BLaER1 (cell line): ENCODE results near the gene TJP2.
A peak's percentile ranks its signal among the peaks of the same experiment; 100 is the strongest.

Source experiments
- H3K27ac ChIP-seq: shearing (Covaris generic); formaldehyde crosslinking; 2 replicates; pipeline ENCODE4 v1.8.1; 2022
- H3K27me3 ChIP-seq: shearing (Covaris generic); formaldehyde crosslinking; 2 replicates; pipeline ENCODE4 v1.8.1; 2022
- H3K36me3 ChIP-seq: shearing (Covaris generic); formaldehyde crosslinking; 2 replicates; pipeline ENCODE4 v1.8.1; 2022
- H3K4me1 ChIP-seq: shearing (Covaris generic); formaldehyde crosslinking; 2 replicates; pipeline ENCODE4 v1.8.1; 2022
- H3K4me2 ChIP-seq: shearing (Covaris generic); formaldehyde crosslinking; 2 replicates; pipeline ENCODE4 v1.8.1; 2022
- H3K4me3 ChIP-seq: shearing (Covaris generic); formaldehyde crosslinking; 2 replicates; pipeline ENCODE4 v1.8.1; 2022
- H3K9ac ChIP-seq: shearing (Covaris generic); formaldehyde crosslinking; 2 replicates; pipeline ENCODE4 v1.8.1; 2022
- H3K9me3 ChIP-seq: shearing (Covaris generic); formaldehyde crosslinking; 2 replicates; pipeline ENCODE4 v1.8.1; 2022
- H4K20me1 ChIP-seq: shearing (Covaris generic); formaldehyde crosslinking; 2 replicates; pipeline ENCODE4 v1.8.1; 2022
- Cebpa-rat ChIP-seq: shearing (Covaris generic); IDR thresholded peaks from 2 replicates; pipeline ENCODE4 v1.8.1; 2022

The TJP2 gene

GRCh38 chr9:69314547-69314946, 140.5 kb downstream of the TJP2 start:
- Histone ChIP-seq H3K9me3 (peaks cover 32% of the 10 kb centered on the region), H3K4me2 (no peak overlapping the region), H3K9ac (no peak overlapping the region), H3K27ac (no peak overlapping the region), H4K20me1 (no peaks in the 10 kb centered on the region), H3K4me1 (peaks cover 8% of the 10 kb centered on the region), H3K36me3 (no peaks in the 10 kb centered on the region), H3K4me3 (no peak overlapping the region), H3K27me3 (no peaks in the 10 kb centered on the region)
- no peak for TF ChIP-seq Cebpa-rat

DNA sequence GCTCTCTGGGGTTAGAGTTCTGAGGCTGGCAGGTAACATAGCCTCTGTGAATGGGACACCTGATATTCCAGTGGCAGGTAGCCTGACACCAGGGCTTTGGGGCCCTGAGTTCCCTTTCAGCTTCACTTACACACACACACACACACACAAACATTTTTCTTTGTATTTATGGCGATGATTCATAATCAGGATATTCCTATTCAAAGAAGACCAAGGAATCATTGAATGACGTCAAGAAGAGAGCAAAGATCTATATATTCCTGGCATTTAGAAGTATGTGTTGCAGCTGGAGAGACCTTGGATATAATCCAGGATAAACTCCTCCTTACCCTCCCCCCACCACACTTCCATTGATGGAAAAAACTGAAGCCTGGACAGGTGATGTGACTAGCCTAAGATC, 143.0 kb downstream of the TJP2 start:
- no peak overlapping the region for H3K4me2 ChIP-seq
- H3K9ac ChIP-seq: no peak overlapping the region
- no peaks in the 10 kb centered on the region for H3K36me3 ChIP-seq
- H3K9me3 ChIP-seq: peaks cover 28% of the 10 kb centered on the region
- no peaks in the 10 kb centered on the region for H4K20me1 ChIP-seq
- H3K4me1 ChIP-seq: peaks cover 8% of the 10 kb centered on the region
- no peak overlapping the region for H3K4me3 ChIP-seq
- TF ChIP-seq Cebpa-rat: no peak
- H3K27ac ChIP-seq: no peak overlapping the region
- H3K27me3 ChIP-seq: no peaks in the 10 kb centered on the region

- no peak for TF ChIP-seq Cebpa-rat
- Histone ChIP-seq H3K4me2 (peak overlapping the region; percentile 46), H3K27ac (no peak overlapping the region)
These were observed 143.8 kb downstream of the TJP2 start for GRCh38 chr9:69317894-69318293.

GRCh38 chr9:69319324-69320025, 145.4 kb downstream of the TJP2 start:
- Histone ChIP-seq H3K4me2 (no peak overlapping the region), H3K4me3 (no peak overlapping the region), H4K20me1 (no peaks in the 10 kb centered on the region), H3K4me1 (peaks cover 8% of the 10 kb centered on the region), H3K9me3 (peaks cover 6% of the 10 kb centered on the region), H3K27me3 (0 out of 2 replicates have a peak, but pooled peaks cover 2% of the 10 kb centered on the region), H3K9ac (no peak overlapping the region), H3K27ac (no peak overlapping the region), H3K36me3 (no peaks in the 10 kb centered on the region)
- TF ChIP-seq Cebpa-rat: no peak

More at GRCh38 chr9:69317894-69318293, 143.8 kb downstream of the TJP2 start:
- Histone ChIP-seq H3K4me1 (peaks cover 8% of the 10 kb centered on the region), H3K36me3 (no peaks in the 10 kb centered on the region), H3K9ac (no peak overlapping the region), H3K9me3 (peaks cover 20% of the 10 kb centered on the region), H3K27me3 (no peaks in the 10 kb centered on the region), H3K4me3 (no peak overlapping the region), H4K20me1 (no peaks in the 10 kb centered on the region)

DNA sequence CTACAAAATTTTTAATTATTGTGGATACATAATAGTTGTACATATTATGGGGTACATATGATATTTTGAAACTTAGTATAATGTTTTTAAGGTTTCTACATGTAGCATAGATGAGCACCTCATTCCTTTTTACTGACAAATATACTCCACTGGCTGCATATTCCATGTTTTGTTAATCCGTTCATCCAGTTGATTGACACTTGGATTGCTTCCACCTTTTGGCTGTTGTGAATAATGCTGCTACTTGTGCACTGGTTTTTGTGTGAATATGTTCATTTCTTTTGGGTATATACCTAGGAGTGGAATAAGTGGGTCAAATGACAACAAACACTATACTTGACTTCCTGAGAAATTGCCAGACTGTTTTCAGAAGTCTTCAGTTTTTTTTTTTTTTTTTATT, 148.2 kb downstream of the TJP2 start:
- no peaks in the 10 kb centered on the region for H3K36me3 ChIP-seq
- TF ChIP-seq Cebpa-rat: no peak
- H3K27ac ChIP-seq: no peak overlapping the region
- no peak overlapping the region for H3K4me2 ChIP-seq
- no peak overlapping the region for H3K4me3 ChIP-seq
- no peaks in the 10 kb centered on the region for H4K20me1 ChIP-seq
- peaks cover 7% of the 10 kb centered on the region; the same call in 1 of the 2 replicates for H3K27me3 ChIP-seq
- no peak overlapping the region for H3K9ac ChIP-seq
- peaks cover 21% of the 10 kb centered on the region for H3K9me3 ChIP-seq
- peaks cover 8% of the 10 kb centered on the region for H3K4me1 ChIP-seq

GRCh38 chr9:69323861-69324260, 149.8 kb downstream of the TJP2 start:
- Histone ChIP-seq H3K27ac (no peak overlapping the region), H4K20me1 (no peaks in the 10 kb centered on the region), H3K9me3 (peaks cover 21% of the 10 kb centered on the region), H3K4me2 (no peak overlapping the region), H3K4me1 (no peaks in the 10 kb centered on the region), H3K36me3 (no peaks in the 10 kb centered on the region), H3K4me3 (no peak overlapping the region), H3K27me3 (peaks cover 7% of the 10 kb centered on the region; the same call in 1 of the 2 replicates), H3K9ac (no peak overlapping the region)
- TF ChIP-seq Cebpa-rat: no peak
